Measurements from ENCODE around the gene PHB1. TPM values are rescaled to one million over a fixed set of nuclear protein-coding genes. Genes with fewer than 3 reads are reported as not detected.
"Not testable (repeated sequence)": the region's sequence is repeated elsewhere in the genome, so short reads cannot be mapped to it uniquely, and the experiment has no call there.

The PHB1 gene
- polyA plus RNA-seq, 3 donors = 262 to 291 (median 269) TPM

GRCh38 chr17:49439673-49440571, 25.2 kb upstream of the PHB1 start:
- DNase-seq (ENCODE audit: low read depth in 3 of 3, low spot score in 2 of 3) = no peak

DNA sequence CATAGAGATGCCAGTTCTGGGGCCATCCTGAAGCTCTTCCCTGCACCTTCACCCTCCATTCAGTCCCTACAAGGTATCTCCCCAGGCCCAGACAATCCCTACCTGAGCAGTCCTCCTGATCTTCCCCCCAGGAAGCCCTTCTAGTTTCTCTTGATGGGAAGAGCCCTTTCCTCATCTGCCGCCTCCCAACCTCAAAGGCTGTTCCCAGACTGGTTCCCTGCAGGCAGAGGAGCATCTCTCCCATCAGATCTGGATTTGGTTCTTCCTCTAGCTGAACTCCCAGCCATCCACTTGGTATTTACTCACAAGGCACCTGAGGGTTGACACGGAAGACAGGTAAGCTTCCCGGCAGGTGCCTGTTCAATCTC, 24.6 kb upstream of the PHB1 start:
- no peak for DNase-seq (ENCODE audit: low read depth in 3 of 3, low spot score in 2 of 3)

- DNase-seq (ENCODE audit: low read depth in 3 of 3, low spot score in 2 of 3) = no peak
Observed at GRCh38 chr17:49438436-49439278, 24.0 kb upstream of the PHB1 start.

- no peak for DNase-seq (ENCODE audit: low read depth in 3 of 3, low spot score in 2 of 3)
Observed at GRCh38 chr17:49437696-49438435, 23.2 kb upstream of the PHB1 start.

DNA sequence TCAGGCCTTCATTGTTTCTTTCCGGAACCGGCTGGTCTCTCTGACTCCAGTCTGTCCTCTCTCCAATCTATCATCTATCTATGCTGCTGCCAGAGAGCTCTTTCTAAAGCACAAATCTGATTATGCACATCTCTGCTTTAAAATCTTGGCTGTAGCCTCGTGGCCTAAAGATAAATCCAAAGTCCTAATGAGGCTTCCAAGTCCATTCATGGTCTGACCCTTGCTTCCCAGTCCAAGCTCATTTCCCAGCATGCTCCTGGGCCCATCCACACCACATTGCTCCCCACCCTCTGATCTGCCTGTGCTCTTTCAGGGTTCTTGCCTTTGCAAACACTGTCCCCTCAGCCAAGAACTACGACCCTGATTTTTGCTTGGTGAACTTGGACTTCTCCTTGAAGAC, 21.5 kb upstream of the PHB1 start:
- no peak for DNase-seq (ENCODE audit: low read depth in 3 of 3, low spot score in 2 of 3)

GRCh38 chr17:49435671-49436029, 21.0 kb upstream of the PHB1 start:
- no peak for DNase-seq (ENCODE audit: low read depth in 3 of 3, low spot score in 2 of 3)

DNA sequence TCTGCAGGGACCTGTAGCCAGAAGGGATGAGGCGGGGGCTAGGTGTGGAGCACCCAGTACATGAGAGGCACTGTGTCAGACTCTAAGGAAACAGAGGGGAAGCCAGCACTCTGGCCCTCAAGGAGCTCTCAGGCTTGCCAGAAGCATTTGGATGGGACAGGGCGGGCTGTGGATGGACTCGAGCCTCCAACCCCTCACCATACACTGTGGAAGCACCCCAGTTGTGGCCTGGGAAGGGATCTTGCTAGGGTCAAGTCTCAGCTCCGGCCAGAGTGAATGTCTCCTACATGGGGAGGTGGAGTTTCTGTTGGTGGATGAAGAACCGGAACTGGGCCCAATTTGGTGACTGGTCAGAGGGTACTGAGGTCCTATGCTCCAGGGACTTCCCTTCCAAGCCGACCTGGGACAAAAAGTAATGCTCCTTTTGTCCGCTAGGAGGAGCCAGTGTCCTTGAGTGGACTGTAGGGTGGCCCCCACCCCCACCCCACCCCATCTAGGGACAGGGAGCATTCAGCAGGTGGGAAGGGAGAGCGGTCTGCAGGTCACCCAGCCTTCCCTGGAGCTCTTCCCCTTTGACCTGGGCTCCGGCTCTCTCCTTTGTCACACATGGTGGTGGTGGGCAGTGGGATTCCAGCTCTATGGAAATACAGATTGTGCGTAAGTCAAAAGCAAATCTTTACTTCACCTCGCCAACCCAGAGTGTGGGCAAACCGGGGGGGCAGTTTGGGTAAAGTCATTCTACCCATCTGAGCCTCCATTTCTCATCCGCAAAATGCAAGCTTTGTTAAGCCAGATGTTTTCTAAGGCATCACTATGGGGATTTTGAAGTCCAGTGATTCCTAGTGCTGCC, 20.4 kb upstream of the PHB1 start:
- DNase-seq (ENCODE audit: low read depth in 3 of 3, low spot score in 2 of 3) = no peak

- no peak for DNase-seq (ENCODE audit: low read depth in 3 of 3, low spot score in 2 of 3)
Observed at GRCh38 chr17:49433000-49433694, 18.5 kb upstream of the PHB1 start.

GRCh38 chr17:49431743-49432142, 17.1 kb upstream of the PHB1 start:
- no peak for DNase-seq (ENCODE audit: low read depth in 3 of 3, low spot score in 2 of 3)

- DNase-seq (ENCODE audit: low read depth in 3 of 3, low spot score in 2 of 3) = no peak
Observed at GRCh38 chr17:49425004-49425286, 10.3 kb upstream of the PHB1 start.

GRCh38 chr17:49424276-49425003, 9.8 kb upstream of the PHB1 start:
- DNase-seq (ENCODE audit: low read depth in 3 of 3, low spot score in 2 of 3) = not testable (repeated sequence)

GRCh38 chr17:49422714-49423113, 8.0 kb upstream of the PHB1 start:
- DNase-seq (ENCODE audit: low read depth in 3 of 3, low spot score in 2 of 3) = no peak

DNA sequence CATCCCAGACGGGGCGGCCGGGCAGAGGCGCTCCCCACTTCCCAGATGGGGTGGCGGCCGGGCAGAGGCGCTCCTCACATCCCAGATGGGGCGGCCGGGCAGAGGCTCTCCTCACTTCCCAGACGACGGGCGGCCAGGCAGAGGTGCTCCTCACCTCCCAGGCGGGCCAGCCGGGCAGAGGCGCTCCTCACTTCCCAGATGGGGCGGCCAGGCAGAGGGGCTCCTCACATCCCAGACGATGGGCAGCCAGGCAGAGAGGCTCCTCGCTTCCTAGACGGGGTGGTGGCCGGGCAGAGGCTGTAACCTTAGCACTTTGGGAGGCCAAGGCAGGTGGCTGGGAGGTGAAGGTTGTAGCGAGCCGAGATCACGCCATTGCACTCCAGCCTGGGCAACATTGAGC, 5.1 kb upstream of the PHB1 start:
- not testable (repeated sequence) for DNase-seq (ENCODE audit: low read depth in 3 of 3, low spot score in 2 of 3)

- DNase-seq (ENCODE audit: low read depth in 3 of 3, low spot score in 2 of 3) = not testable (repeated sequence)
Observed at GRCh38 chr17:49418754-49419740, 4.4 kb upstream of the PHB1 start.

DNA sequence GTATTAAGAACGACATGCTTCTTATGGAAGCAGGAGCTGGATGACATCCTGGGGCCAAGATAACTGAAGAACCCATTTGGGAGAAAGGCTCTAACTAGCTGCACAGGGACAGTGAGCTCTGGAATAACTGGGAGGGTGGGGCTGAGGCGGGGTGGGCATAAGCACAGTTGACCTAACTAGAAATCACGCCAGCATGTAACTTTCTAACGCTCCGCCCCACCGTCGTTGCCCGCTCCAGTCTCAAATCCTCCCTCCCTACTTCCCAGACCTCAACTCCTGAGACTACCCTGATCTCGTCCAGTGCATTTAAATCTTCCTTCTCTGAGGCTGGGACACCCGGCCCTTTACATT, 436 bp downstream of the PHB1 start:
- no peak for DNase-seq (ENCODE audit: low read depth in 3 of 3, low spot score in 2 of 3)

DNA sequence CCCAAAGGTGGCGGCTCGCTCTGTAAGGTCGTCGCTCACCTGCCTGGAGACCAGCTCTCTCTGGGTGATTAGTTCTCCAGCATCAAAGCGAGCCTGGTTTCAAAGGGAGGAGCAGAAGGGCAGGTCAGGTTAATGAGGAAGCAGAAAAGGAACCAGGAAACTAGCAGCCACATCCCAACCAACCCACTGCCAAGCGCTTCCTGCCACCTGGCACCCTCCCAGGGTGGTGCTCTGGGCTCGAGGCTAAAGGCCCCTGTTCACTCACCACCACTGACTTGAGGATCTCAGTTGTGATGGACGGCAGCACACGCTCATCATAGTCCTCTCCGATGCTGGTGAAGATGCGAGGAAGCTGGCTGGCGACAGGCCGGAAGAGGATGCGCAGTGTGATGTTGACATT, 5.6 kb downstream of the PHB1 start:
- no peak for DNase-seq (ENCODE audit: low read depth in 3 of 3, low spot score in 2 of 3)

DNA sequence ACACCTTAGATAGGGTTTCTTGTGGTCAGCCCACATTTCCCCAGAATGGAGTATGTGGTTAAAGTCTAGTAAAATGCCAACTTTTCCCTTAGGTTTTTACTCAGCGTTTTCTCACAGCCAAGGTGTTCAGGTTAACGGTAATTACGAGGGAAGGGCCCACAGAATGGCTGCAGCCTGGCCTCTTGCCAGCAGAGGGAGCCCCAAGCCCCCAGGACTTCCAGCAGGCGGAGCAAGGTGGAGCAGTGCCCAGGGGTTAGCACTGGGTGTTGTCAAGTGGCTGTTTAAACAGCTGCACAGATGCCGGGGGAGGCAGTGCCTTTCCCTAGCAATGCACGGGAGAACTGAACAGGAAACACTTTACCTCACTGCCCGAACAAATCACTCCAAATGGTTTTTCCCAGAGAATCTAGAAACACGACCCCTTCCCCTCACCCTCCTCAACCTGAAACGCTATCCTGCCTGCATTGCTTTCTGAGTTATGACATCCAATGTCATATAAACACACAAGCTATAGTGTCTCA, 6.6 kb downstream of the PHB1 start:
- peak in 2 of 3 donors; percentile 55 to 57 for DNase-seq (ENCODE audit: low read depth in 3 of 3, low spot score in 2 of 3)

DNA sequence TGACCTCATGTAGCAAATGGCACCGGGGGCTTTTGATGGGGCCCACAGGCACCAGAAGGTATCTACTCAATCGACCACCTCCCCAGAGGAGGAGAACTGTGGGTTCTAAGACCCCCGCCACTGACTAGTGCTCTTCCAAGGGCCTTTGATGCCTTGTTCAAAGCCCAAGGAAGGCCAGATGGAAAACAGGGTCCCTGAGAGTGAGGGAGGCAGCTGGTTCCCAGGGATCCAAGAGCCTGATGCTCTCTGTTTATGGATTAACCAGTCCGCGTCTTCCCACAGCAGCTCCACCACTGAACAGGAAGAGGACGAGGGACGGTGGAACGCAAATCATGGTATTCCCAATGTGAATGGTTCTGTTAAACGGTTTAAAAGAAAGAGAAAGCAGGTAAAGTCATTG, 7.6 kb downstream of the PHB1 start:
- DNase-seq (ENCODE audit: low read depth in 3 of 3, low spot score in 2 of 3) = no peak

All from right renal cortex interstitium (tissue), 3 donors.